DMS79 (cell line): ENCODE measurements around the gene CYFIP2.
A peak's percentile ranks its signal among the peaks of the same experiment; 100 is the strongest.

Experiments
- DNase-seq: peaks from one replicate; lab custom pipeline; 2025; lab: John Stamatoyannopoulos, UW

Gene CYFIP2

GRCh38 chr5:157258450-157258849 lies 7.5 kb upstream of the CYFIP2 start:
- no peak for DNase-seq

- DNase-seq: no peak
Observed at GRCh38 chr5:157259699-157260098, 6.2 kb upstream of the CYFIP2 start.

GRCh38 chr5:157263496-157264090 lies 2.3 kb upstream of the CYFIP2 start:
- no peak for DNase-seq

GRCh38 chr5:157266286-157267007 lies 524 bp downstream of the CYFIP2 start:
- peak; percentile 19 for DNase-seq

- DNase-seq: no peak
Observed at GRCh38 chr5:157267025-157267424, 1.1 kb downstream of the CYFIP2 start.

GRCh38 chr5:157267761-157268480 lies 2.0 kb downstream of the CYFIP2 start:
- no peak for DNase-seq

GRCh38 chr5:157269165-157269671 lies 3.3 kb downstream of the CYFIP2 start:
- peak; percentile 3 for DNase-seq

GRCh38 chr5:157269761-157270272 lies 3.9 kb downstream of the CYFIP2 start:
- DNase-seq: no peak

GRCh38 chr5:157270771-157271170 lies 4.8 kb downstream of the CYFIP2 start:
- no peak for DNase-seq

- DNase-seq: no peak
Observed at GRCh38 chr5:157271740-157272271, 5.9 kb downstream of the CYFIP2 start.

- DNase-seq: no peak
Observed at GRCh38 chr5:157273131-157273556, 7.2 kb downstream of the CYFIP2 start.

- DNase-seq: no peak
Observed at GRCh38 chr5:157275403-157275802, 9.5 kb downstream of the CYFIP2 start.

- no peak for DNase-seq
Observed at GRCh38 chr5:157278319-157279037, 12.6 kb downstream of the CYFIP2 start.

- no peak for DNase-seq
Observed at GRCh38 chr5:157279605-157280239, 13.8 kb downstream of the CYFIP2 start.

- DNase-seq: no peak
Observed at GRCh38 chr5:157280927-157281326, 15.0 kb downstream of the CYFIP2 start.

GRCh38 chr5:157282150-157282549 lies 16.2 kb downstream of the CYFIP2 start:
- no peak for DNase-seq

- no peak for DNase-seq
Observed at GRCh38 chr5:157283434-157283833, 17.5 kb downstream of the CYFIP2 start.

- no peak for DNase-seq
Observed at GRCh38 chr5:157284458-157285212, 18.7 kb downstream of the CYFIP2 start.

- DNase-seq: peak; percentile 74
Observed at GRCh38 chr5:157285310-157286035, 19.6 kb downstream of the CYFIP2 start.

GRCh38 chr5:157286761-157287211 lies 20.9 kb downstream of the CYFIP2 start:
- DNase-seq: no peak
